Brain microvascular endothelial cell (primary cell): ENCODE data around the gene SNAPC3.

Experiments used
- DNase-seq: peaks from one replicate; pipeline ENCODE4 v3.0.0-alpha.2; 2020
- H3K27ac ChIP-seq: fragments of 250-450 bp; sonication (Bioruptor Pico); 2 replicates; pipeline ENCODE4 v1.5.1; 2020; ENCODE audit warnings: mild to moderate bottlenecking, moderate library complexity
- H3K27me3 ChIP-seq: fragments of 250-450 bp; sonication (Bioruptor Pico); replicated peaks from 2 replicates; pipeline ENCODE4 v1.5.1; 2020; ENCODE audit warnings: mild to moderate bottlenecking
- H3K36me3 ChIP-seq: fragments of 250-450 bp; sonication (Bioruptor Pico); replicated peaks from 2 replicates; pipeline ENCODE4 v1.5.1; 2020; ENCODE audit warnings: mild to moderate bottlenecking
- H3K4me3 ChIP-seq: 2 replicates; pipeline ENCODE4 v1.5.1; 2011; ENCODE audit warnings: low read depth, mild to moderate bottlenecking, control low read depth, low read length, moderate library complexity
- CTCF ChIP-seq: IDR thresholded peaks from 2 replicates; pipeline ENCODE4 v1.5.1; 2011; ENCODE audit warnings: low read depth, mild to moderate bottlenecking, moderate library complexity, low read length, control low read depth, inconsistent platforms; ENCODE audit errors: missing control alignments
- in situ Hi-C: cut with HindIII; loops from 2 replicates; pipeline ENCODE4 v1.10.0; 2017; ENCODE audit warnings: low sequenced_read_pairs, low pct_ligation_motif_present

SNAPC3 gene

GRCh38 chr9:15392363-15392762 lies 30.3 kb upstream of the SNAPC3 start:
- in situ Hi-C loops, result no loop called here

GRCh38 chr9:15400281-15400941 lies 22.3 kb upstream of the SNAPC3 start:
- Histone ChIP-seq H3K4me3 (no peak overlapping the region), H3K36me3 (no peaks in the 10 kb centered on the region), H3K27me3 (no peaks in the 10 kb centered on the region), H3K27ac (peak overlapping the region; percentile 83)
- DNase-seq, result peak; percentile 57
- no peak for TF ChIP-seq CTCF
- in situ Hi-C loops, result no loop called here

More at GRCh38 chr9:15392363-15392762, 30.3 kb upstream of the SNAPC3 start:
- H3K36me3 ChIP-seq, result no peaks in the 10 kb centered on the region
- TF ChIP-seq CTCF, result no peak
- H3K27ac ChIP-seq, result no peak overlapping the region
- no peak for DNase-seq
- no peak overlapping the region for H3K4me3 ChIP-seq
- H3K27me3 ChIP-seq, result no peaks in the 10 kb centered on the region

GRCh38 chr9:15401266-15401665 lies 21.4 kb upstream of the SNAPC3 start:
- Histone ChIP-seq H3K36me3 (no peaks in the 10 kb centered on the region), H3K27ac (peak overlapping the region; percentile 83), H3K4me3 (no peak overlapping the region), H3K27me3 (no peaks in the 10 kb centered on the region)
- in situ Hi-C loops, result no loop called here
- no peak for TF ChIP-seq CTCF
- peak; percentile 79 for DNase-seq

GRCh38 chr9:15403155-15403554 lies 19.5 kb upstream of the SNAPC3 start:
- Histone ChIP-seq H3K36me3 (no peaks in the 10 kb centered on the region), H3K27me3 (no peaks in the 10 kb centered on the region), H3K4me3 (no peak overlapping the region), H3K27ac (no peak overlapping the region)
- DNase-seq, result no peak
- peak; percentile 51 for TF ChIP-seq CTCF
- in situ Hi-C loops, result no loop called here

GRCh38 chr9:15404171-15404570 lies 18.5 kb upstream of the SNAPC3 start:
- no peak for DNase-seq
- in situ Hi-C loops, result no loop called here
- Histone ChIP-seq H3K27me3 (no peaks in the 10 kb centered on the region), H3K27ac (no peak overlapping the region), H3K4me3 (no peak overlapping the region), H3K36me3 (no peaks in the 10 kb centered on the region)
- no peak for TF ChIP-seq CTCF

GRCh38 chr9:15416880-15417279 lies 5.8 kb upstream of the SNAPC3 start:
- Histone ChIP-seq H3K27me3 (no peaks in the 10 kb centered on the region), H3K27ac (no peak overlapping the region), H3K36me3 (no peaks in the 10 kb centered on the region), H3K4me3 (no peak overlapping the region)
- peak; percentile 59 for DNase-seq
- TF ChIP-seq CTCF, result peak; percentile 60
- in situ Hi-C loops, result no loop called here
